Mesothelial cell of epicardium (in vitro differentiated cells): ENCODE measurements around the gene LYSET. TPM values are rescaled to one million over a fixed set of nuclear protein-coding genes. Genes with fewer than 3 reads are reported as not detected.

Source experiments
- DNase-seq, 2 experiments: peaks; one replicate each; pipeline ENCODE4 v3.0.0; 2021; ENCODE audit warnings: low spot score in 2 of 2; ENCODE audit not compliant: unreplicated experiment in 2 of 2
- H3K27ac Mint-ChIP-seq: 2 replicates; pipeline ENCODE4 v1.8.0; 2021; ENCODE audit warnings: mixed read lengths
- H3K27me3 Mint-ChIP-seq: 2 replicates; pipeline ENCODE4 v1.8.0; 2021; ENCODE audit warnings: low read depth, mixed read lengths
- H3K36me3 Mint-ChIP-seq: 2 replicates; pipeline ENCODE4 v1.8.0; 2021; ENCODE audit warnings: mixed read lengths
- H3K4me1 Mint-ChIP-seq: 2 replicates; pipeline ENCODE4 v1.8.0; 2021; ENCODE audit warnings: mixed read lengths
- H3K4me3 Mint-ChIP-seq: 2 replicates; pipeline ENCODE4 v1.8.0; 2021; ENCODE audit warnings: mild to moderate bottlenecking, moderate library complexity, mixed read lengths
- H3K9me3 Mint-ChIP-seq: 2 replicates; pipeline ENCODE4 v1.8.0; 2021; ENCODE audit warnings: mixed read lengths
- total RNA-seq: library from RNA; stranded (reverse); gene quantifications from 3 replicates; pipeline ENCODE4 v1.2.1, GENCODE V29; 2021
- TF ChIP-seq, protein P1 (sequence below): fragments of 200-600 bp; sonication (generic); IDR thresholded peaks from one replicate; pipeline ENCODE4 v1.5.0; 2021; ENCODE audit warnings: antibody characterized with exemption; ENCODE audit not compliant: unreplicated experiment

The LYSET gene
- total RNA-seq, 1 donor from 2014 or later: 13.7 TPM

DNA sequence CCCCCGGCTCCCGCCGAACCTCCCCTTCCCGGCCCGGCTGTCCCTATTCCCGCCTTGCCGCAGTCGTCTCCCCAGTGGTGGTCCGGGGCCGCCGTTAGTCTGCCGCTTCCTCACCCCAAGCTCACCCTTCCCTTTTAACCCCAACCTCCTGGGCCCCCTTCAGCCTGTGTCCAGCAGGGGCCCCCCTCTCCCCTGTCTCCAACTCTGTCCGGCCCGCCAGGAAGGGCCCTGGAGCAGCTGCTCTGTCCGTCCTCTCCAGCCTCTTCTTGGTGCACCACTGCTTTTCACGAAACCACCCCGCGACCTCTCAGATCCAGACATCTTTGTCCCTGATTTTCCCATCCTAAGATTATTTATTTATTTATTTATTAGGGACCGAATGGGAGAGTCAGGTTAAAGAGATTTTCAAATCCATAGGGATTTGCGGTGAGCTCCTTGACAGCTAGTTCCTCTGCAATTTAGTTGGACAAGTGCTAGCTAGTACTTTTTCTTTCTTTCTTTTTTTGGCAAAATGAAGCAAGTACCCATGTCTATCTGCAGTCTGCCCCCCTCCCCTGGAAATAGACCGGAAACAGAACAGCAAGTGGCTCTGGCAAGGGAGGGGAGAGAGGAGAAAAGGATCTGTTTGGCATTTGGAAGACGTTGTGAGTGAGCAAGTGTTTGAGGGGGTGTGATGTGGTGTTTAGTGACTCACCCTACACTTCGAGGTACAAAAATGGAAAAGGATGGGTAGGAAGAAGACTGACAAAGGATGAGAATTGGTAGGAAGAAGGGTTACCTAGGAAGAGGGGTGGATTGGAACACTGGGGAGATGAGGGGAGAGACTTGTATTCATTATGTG lies 22.6 kb downstream of the LYSET start:
- Mint-ChIP-seq H3K9me3 (no peaks in the 10 kb centered on the region), H3K4me3 (peak overlapping the region; percentile 98), H3K4me1 (peaks cover 20% of the 10 kb centered on the region), H3K27me3 (no peaks in the 10 kb centered on the region), H3K36me3 (peaks cover 6% of the 10 kb centered on the region), H3K27ac (peak overlapping the region; percentile 63)
- TF ChIP-seq, protein P1, sequence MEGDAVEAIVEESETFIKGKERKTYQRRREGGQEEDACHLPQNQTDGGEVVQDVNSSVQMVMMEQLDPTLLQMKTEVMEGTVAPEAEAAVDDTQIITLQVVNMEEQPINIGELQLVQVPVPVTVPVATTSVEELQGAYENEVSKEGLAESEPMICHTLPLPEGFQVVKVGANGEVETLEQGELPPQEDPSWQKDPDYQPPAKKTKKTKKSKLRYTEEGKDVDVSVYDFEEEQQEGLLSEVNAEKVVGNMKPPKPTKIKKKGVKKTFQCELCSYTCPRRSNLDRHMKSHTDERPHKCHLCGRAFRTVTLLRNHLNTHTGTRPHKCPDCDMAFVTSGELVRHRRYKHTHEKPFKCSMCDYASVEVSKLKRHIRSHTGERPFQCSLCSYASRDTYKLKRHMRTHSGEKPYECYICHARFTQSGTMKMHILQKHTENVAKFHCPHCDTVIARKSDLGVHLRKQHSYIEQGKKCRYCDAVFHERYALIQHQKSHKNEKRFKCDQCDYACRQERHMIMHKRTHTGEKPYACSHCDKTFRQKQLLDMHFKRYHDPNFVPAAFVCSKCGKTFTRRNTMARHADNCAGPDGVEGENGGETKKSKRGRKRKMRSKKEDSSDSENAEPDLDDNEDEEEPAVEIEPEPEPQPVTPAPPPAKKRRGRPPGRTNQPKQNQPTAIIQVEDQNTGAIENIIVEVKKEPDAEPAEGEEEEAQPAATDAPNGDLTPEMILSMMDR: no peak
- DNase-seq: no peak

DNA sequence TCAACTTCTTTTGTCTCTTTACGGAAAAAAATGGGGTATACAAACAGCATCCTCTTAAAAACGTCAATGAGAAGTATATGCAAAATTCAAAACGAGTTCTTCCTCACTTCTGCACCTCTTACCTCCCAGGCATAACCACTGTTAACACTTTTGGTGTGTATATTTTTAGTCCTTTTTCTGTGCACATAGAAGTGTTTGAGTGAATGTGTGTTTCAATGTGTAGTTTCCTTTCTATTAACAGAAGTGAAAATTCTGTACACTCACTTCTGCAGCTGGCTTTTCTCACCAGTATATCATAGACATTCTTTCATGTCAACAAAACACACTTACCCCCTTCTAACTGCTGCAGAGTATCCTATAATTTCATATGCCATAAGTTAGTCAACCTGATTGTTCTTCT lies 27.3 kb downstream of the LYSET start:
- H3K27me3 Mint-ChIP-seq: no peaks in the 10 kb centered on the region
- no peaks in the 10 kb centered on the region for H3K9me3 Mint-ChIP-seq
- H3K4me1 Mint-ChIP-seq: peaks cover 4% of the 10 kb centered on the region
- no peak overlapping the region for H3K4me3 Mint-ChIP-seq
- no peak overlapping the region for H3K27ac Mint-ChIP-seq
- H3K36me3 Mint-ChIP-seq: peaks cover 20% of the 10 kb centered on the region
- DNase-seq: no peak
- TF ChIP-seq, protein P1: no peak

DNA sequence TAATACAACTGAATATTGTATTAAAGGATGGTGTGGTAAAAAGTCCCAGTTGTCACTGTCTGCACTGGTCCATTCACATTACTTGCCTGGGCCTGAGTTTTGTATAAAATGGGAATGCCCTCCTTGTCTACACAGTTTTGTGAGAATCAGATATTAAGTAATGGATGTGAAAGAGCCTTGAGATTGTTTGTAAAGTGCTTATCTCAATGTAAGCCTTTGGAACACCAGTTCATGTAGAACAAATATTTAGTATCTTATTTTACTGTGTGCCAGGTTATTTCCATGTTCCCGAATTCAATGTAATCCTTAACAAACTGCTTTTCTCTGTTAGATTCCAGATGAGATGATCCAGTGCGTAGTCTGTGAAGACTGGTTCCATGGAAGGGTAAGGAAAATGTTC lies 29.5 kb downstream of the LYSET start:
- TF ChIP-seq, protein P1: no peak
- DNase-seq: no peak
- no peak overlapping the region for H3K27ac Mint-ChIP-seq
- H3K4me1 Mint-ChIP-seq: no peaks in the 10 kb centered on the region
- H3K27me3 Mint-ChIP-seq: no peaks in the 10 kb centered on the region
- H3K36me3 Mint-ChIP-seq: peaks cover 27% of the 10 kb centered on the region
- H3K4me3 Mint-ChIP-seq: no peak overlapping the region
- H3K9me3 Mint-ChIP-seq: no peaks in the 10 kb centered on the region

DNA sequence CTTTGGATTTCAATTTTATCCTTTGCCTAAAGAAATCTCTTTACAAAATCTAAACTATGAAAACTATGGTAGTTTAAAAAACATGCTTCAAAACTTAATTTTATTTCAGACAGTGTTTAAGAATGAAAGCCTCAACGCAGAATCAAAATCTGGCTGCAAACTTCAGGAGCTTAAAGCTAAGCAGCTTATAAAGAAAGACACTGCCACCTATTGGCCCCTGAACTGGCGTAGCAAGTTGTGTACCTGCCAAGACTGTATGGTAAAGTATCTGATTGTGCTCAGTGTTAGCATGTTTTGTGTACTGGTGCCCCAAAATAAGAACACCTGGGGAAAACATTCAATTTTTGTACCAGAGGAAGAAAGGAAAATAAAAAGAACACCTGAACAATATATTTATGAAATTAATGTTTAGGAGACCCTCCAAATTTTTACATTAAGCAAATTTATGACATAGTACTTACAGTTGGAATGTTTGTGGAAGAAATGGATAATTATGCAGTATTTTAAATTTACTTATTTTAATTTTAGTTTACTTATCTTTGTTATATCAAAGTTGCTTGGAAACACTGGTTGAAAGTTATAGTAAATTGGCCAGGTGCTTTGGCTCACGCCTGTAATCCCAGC lies 34.1 kb downstream of the LYSET start:
- DNase-seq: no peak
- Mint-ChIP-seq H3K4me3 (no peak overlapping the region), H3K27ac (no peak overlapping the region), H3K36me3 (peaks cover 37% of the 10 kb centered on the region), H3K27me3 (no peaks in the 10 kb centered on the region), H3K4me1 (no peaks in the 10 kb centered on the region), H3K9me3 (no peaks in the 10 kb centered on the region)
- TF ChIP-seq, protein P1: peak; percentile 34

DNA sequence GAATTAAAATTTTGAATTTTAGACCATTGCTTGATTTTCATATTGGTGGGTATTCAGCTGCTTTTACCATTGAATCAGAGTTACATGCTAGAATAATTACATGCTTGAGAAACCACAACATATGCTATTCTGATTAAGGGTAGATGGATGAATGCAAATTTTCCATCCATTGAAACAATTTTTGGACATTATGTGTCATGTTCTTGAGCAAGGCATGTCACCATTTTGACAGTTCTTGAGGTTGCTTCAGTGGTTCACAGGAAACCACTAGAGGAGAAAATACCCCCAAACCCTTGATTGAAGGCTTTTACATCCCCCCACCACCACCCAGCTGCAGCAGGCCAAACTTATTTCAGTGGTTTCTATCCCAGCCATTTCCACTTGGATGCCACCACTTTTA lies 35.4 kb downstream of the LYSET start:
- H3K27ac Mint-ChIP-seq: no peak overlapping the region
- H3K27me3 Mint-ChIP-seq: no peaks in the 10 kb centered on the region
- TF ChIP-seq, protein P1: no peak
- H3K4me1 Mint-ChIP-seq: no peaks in the 10 kb centered on the region
- H3K9me3 Mint-ChIP-seq: no peaks in the 10 kb centered on the region
- peaks cover 38% of the 10 kb centered on the region for H3K36me3 Mint-ChIP-seq
- no peak overlapping the region for H3K4me3 Mint-ChIP-seq
- no peak for DNase-seq
